Coronary artery (tissue), 2 donors: ENCODE measurements around the gene KCNJ10.

Source experiments
- DNase-seq: peaks from one replicate; pipeline ENCODE4 v3.0.0-alpha.2; 2017; ENCODE audit warnings: low spot score
- H3K27ac ChIP-seq, 2 donors: fragments of 200-600 bp; sonication (generic); one replicate each; pipeline ENCODE4 v1.5.1; 2016 to 2019
- H3K4me3 ChIP-seq: fragments of 200-600 bp; sonication (generic); 2 replicates; pipeline ENCODE4 v1.5.1; 2016; ENCODE audit warnings: mild to moderate bottlenecking, moderate library complexity
- TF ChIP-seq, protein P1 (sequence below): fragments of 200-600 bp; sonication (generic); IDR thresholded peaks from one replicate; pipeline ENCODE4 v1.5.1; 2019; ENCODE audit warnings: antibody characterized with exemption

Gene KCNJ10

DNA sequence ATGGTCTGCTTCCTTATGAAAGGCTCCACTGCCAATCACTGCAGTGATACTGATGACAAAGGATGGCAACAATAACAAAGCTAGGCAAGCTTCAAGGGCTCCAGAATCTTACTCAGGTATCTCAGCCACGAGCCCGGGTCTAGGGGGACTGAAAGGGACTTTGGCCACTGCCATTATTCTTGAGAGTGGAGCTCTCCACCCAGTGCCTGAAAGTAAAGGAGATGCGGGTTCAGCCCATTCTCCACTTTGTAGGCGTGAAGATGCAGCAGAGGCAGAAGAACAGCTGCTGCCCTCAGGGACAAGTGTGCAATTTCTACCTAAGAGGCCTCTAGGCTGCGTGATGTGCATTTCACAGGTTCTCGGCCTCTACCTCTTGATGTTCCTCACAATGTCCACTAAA lies 84.5 kb downstream of the KCNJ10 start:
- H3K4me3 ChIP-seq = no peak overlapping the region
- TF ChIP-seq, protein P1, sequence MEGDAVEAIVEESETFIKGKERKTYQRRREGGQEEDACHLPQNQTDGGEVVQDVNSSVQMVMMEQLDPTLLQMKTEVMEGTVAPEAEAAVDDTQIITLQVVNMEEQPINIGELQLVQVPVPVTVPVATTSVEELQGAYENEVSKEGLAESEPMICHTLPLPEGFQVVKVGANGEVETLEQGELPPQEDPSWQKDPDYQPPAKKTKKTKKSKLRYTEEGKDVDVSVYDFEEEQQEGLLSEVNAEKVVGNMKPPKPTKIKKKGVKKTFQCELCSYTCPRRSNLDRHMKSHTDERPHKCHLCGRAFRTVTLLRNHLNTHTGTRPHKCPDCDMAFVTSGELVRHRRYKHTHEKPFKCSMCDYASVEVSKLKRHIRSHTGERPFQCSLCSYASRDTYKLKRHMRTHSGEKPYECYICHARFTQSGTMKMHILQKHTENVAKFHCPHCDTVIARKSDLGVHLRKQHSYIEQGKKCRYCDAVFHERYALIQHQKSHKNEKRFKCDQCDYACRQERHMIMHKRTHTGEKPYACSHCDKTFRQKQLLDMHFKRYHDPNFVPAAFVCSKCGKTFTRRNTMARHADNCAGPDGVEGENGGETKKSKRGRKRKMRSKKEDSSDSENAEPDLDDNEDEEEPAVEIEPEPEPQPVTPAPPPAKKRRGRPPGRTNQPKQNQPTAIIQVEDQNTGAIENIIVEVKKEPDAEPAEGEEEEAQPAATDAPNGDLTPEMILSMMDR = no peak
- DNase-seq = no peak
- no peak overlapping the region for H3K27ac ChIP-seq

DNA sequence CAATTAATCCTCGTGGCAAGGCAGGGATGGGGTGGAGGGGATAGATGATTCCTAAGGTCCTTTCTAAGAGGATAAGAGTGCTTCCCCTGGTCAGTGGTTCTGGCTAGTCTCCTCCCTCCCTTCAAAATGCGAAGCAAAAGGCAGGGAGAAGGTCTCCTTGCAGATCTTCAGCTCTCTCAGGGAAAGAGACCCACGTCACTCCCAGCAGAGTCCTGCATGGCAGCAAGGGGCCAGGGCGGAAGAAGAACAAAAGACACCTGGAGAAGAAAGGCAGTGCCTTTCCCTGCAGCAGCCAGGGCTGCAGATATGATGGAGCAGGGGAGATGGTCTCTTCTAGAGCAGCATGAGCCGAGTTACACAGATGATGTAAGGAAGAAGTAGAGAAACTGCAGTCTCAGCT lies 86.3 kb downstream of the KCNJ10 start:
- TF ChIP-seq, protein P1 = no peak
- Histone ChIP-seq H3K27ac (no peak overlapping the region), H3K4me3 (no peak overlapping the region)
- DNase-seq = peak; percentile 33

DNA sequence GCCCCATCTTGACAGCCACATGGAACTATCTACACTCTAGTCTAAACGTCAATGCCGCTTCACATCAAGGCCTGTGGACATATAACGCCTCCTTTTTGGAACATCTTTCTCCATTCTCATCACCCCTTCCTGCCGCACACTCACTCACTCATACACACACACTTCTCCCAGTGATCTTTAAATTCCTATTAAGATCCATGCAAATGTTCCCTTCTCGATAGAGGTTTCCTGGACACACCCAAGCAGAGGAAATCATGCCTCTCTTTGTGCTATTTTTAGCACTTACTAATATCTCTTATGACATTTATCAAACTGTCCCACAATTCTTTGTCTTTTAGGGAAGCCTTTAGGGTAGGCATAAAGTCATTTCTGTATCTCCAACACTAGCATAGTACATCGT lies 87.7 kb downstream of the KCNJ10 start:
- H3K27ac ChIP-seq = no peak overlapping the region
- TF ChIP-seq, protein P1 = no peak
- no peak overlapping the region for H3K4me3 ChIP-seq
- DNase-seq = no peak

DNA sequence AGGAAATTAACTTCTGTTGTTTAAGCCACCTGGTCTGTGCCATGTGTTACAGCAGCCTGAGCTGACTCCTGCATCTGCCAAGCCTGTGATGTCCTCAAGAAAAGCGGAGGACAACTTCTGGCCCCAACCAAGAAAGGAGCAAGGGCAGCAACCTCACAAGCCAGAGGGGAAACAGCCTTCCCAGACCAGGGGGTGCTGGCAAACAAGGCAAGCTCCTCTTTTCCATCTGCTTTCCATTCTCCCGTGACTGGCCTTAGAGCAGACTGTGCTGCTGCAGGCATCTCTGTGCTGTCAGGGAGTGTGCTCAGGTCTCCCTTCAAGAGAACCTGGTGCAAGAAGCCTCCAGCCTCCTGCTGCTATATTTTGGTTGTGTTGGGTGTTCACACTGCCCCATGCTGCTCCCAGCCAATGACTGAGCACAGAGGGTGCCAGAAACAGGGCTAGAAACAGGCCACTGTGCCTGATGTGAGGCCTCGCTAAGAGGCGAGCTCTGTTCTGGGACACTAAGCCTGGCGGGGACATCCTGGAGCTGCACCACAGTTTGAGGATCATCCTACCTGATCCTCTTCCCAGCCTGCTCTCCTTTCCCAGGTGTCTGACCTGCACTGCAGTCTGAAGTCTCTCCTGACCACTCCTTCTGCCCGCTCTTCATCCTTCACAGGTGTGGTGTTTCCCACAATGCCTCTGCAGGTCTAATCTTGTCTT lies 88.5 kb downstream of the KCNJ10 start:
- H3K4me3 ChIP-seq = no peak overlapping the region
- no peak overlapping the region for H3K27ac ChIP-seq
- TF ChIP-seq, protein P1 = no peak
- DNase-seq = peak; percentile 41

DNA sequence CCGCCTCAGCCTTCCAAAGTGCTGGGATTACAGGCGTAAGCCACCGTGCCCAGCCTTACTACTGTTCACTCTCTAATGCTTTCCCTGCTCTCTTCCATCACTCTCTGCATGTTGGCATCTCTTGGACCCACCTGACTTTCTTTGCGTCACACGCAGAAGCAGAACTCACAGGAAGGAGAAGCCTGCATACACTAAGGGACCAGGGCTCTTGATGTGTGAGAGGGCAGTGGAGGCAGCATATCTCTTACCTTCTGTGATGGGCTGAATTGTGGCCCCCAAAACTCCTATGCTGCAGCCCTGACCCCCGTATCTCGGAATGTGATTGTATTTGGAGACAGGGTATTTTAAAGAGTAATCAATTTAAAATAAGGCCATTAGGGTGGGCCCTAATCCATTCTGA lies 89.2 kb downstream of the KCNJ10 start:
- peak; percentile 12 for DNase-seq

DNA sequence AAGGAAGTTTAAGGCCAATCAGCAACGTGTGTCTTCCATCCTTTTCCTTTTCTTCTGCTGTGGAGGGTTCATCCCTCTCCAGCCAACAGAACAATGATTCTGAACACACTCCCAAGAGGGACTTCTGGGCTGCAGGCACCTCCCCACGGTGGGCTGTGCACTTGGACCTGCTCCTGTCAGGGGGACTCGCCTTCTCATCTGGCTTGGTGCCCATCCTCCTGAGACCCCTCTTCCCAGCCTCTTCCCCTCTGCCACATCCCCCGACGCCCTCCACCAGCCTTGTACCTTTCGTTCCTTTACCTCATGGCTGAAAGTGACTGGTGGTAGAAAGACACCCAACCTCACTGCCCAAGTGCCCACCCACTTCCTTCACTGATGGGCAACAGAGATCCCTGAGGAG lies 89.9 kb downstream of the KCNJ10 start:
- TF ChIP-seq, protein P1 = no peak
- Histone ChIP-seq H3K27ac (no peak overlapping the region), H3K4me3 (no peak overlapping the region)
- DNase-seq = peak; percentile 31

More for the DNA sequence above, 89.2 kb downstream of the KCNJ10 start:
- Histone ChIP-seq H3K4me3 (no peak overlapping the region), H3K27ac (no peak overlapping the region)
- TF ChIP-seq, protein P1 = no peak

DNA sequence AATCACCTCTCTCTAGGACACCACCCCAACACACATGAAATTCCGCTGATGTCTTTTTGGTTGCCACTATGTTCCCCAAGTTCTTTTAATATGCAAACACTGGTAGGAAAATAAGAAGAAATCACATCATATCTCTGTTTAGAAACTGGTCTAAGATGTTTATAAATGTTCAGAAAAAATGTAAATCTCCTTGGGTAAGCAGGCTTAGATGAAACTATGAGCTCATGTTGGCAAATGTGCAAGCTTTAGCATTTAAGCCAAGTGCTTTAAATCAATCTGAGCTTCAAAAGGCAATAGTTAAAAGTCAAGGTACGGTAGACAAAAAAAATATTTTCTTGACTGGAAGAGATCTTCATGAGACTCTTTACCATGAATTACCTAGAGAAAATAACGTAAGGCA lies 90.7 kb downstream of the KCNJ10 start:
- TF ChIP-seq, protein P1 = no peak
- Histone ChIP-seq H3K4me3 (no peak overlapping the region), H3K27ac (no peak overlapping the region)
- DNase-seq = no peak
